K562 (cell line): ENCODE data around the gene BEST1. TPM values are rescaled to one million over a fixed set of nuclear protein-coding genes. Genes with fewer than 3 reads are reported as not detected.

ENCODE experiments used
- NFYB ChIP-seq: IDR thresholded peaks from 2 replicates; pipeline ENCODE4 v1.6.1; 2011; ENCODE audit warnings: mild to moderate bottlenecking, moderate library complexity; ENCODE audit not compliant: insufficient read length; ENCODE audit errors: extremely low read depth
- ZNF318 ChIP-seq, 2 experiments: fragments of 450-650 bp; IDR thresholded peaks; 2 replicates each; pipeline ENCODE4 v1.6.1; 2016; ENCODE audit warnings: mild to moderate bottlenecking in 2 of 2, borderline replicate concordance in 1 of 2, low read depth in 1 of 2, moderate library complexity in 1 of 2
- polyA plus RNA-seq, 8 experiments: library from polyadenylated mRNA; depleted of rRNA in 4 of 8; stranded (reverse) in 5 of 8; unstranded in 3 of 8; fragments of >200 nt; fragmentation: Nextera tagmentation in 2 of 8; fragmentation: Illumina TruSeq in 1 of 8; extraction: Ambion mirVana in 2 of 8; extraction: Trizol in 1 of 8; gene quantifications; 2 replicates each; pipeline versions ENCODE4 v1.2.1 to v1.2.3, GENCODE V29; 2011 to 2014; ENCODE audit warnings: inconsistent platforms in 1 of 8, missing spikeins in 1 of 8
- total RNA-seq, 7 experiments: library from RNA; depleted of rRNA in 6 of 7; stranded (reverse); fragments of >200 nt in 6 of 7; fragmentation: Illumina TruSeq in 2 of 7; extraction: Trizol in 2 of 7; gene quantifications; 2 replicates each; pipeline versions ENCODE4 v1.2.1 to v1.2.3, GENCODE V29; 2011 to 2021; ENCODE audit warnings: low replicate concordance in 1 of 7

The BEST1 gene
- total and polyA plus RNA-seq, 9 of the 15 experiments (the other 6 are each of a cell fraction or from before 2014, with no cell fraction given) = 0.07 to 1.3 (median 0.40) TPM

- TF ChIP-seq ZNF318 (IDR thresholded peaks at IDR 0.05; ENCODE audit: borderline replicate concordance in 1 of 2, low read depth in 1 of 2) (peak in 1 of 2 experiments; percentile 45; a peak in 1 of 4 replicates), NFYB (no peak)
These were observed 62.3 kb downstream of the BEST1 start (continued) for GRCh38 chr11:62012451-62012831.
